Fibroblast of mammary gland (primary cell): ENCODE data around the gene IL1RL2.

Experiments used
- DNase-seq: peaks from one replicate; pipeline ENCODE4 v3.0.0-alpha.2; 2010; ENCODE audit warnings: low read depth
- H3K4me3 ChIP-seq: 2 replicates; pipeline ENCODE4 v1.5.1; 2011; ENCODE audit warnings: low read depth, mild to moderate bottlenecking, low read length, moderate library complexity; ENCODE audit not compliant: control insufficient read depth
- TF ChIP-seq, protein P1 (sequence below): conservative IDR thresholded peaks from 2 replicates; pipeline ENCODE4 v1.5.1; 2011; ENCODE audit warnings: low read depth, low read length, inconsistent platforms; ENCODE audit not compliant: control insufficient read depth, insufficient read depth

The IL1RL2 gene

DNA sequence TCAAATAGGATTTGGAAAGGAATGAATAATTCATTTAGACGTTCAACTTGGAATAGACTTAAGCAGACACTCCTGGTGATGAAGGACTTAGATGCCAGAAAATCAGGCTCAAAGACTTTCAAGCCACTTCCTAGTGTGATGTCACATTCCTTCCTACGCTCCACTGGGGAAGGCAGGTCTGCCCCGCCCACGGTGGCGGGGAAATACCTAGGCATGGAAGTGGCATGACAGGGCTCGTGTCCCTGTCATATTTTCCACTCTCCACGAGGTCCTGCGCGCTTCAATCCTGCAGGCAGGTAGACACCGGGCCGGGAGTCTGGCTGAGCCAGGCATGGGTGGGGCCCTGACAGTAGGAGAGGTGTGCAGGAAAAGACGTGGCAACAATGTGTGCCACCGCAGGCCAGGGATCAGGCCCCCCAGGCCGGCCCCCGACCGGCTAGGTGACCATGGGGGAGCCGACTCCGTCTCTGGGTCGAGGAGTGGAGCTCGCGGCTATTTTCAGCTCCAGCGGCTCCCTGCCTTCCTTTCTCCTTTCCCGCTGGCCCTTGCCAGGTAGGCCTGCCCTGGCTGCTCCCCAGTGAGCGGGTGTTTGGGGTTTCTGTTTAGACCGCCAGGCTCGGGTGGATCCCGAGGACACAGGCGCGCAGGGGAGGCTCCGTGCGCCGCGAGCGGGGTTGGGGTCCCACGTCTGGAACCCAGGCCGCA lies at the start of gene IL1RL2:
Gene IL1RL2, plus strand, starts transcription at position 233 of the 705 bp plus-strand sequence. CDS start 845 bp downstream, outside the sequence.
- peak within 1 kb of the TSS; percentile 42 for H3K4me3 ChIP-seq
- TF ChIP-seq, protein P1, sequence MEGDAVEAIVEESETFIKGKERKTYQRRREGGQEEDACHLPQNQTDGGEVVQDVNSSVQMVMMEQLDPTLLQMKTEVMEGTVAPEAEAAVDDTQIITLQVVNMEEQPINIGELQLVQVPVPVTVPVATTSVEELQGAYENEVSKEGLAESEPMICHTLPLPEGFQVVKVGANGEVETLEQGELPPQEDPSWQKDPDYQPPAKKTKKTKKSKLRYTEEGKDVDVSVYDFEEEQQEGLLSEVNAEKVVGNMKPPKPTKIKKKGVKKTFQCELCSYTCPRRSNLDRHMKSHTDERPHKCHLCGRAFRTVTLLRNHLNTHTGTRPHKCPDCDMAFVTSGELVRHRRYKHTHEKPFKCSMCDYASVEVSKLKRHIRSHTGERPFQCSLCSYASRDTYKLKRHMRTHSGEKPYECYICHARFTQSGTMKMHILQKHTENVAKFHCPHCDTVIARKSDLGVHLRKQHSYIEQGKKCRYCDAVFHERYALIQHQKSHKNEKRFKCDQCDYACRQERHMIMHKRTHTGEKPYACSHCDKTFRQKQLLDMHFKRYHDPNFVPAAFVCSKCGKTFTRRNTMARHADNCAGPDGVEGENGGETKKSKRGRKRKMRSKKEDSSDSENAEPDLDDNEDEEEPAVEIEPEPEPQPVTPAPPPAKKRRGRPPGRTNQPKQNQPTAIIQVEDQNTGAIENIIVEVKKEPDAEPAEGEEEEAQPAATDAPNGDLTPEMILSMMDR = no peak
- DNase-seq = no peak

GRCh38 chr2:102137138-102137537 lies 49.7 kb upstream of the IL1RL2 start:
- H3K4me3 ChIP-seq = no peak overlapping the region
- no peak for DNase-seq
- TF ChIP-seq, protein P1 = no peak

GRCh38 chr2:102138331-102138730 lies 48.5 kb upstream of the IL1RL2 start:
- no peak for DNase-seq
- TF ChIP-seq, protein P1 = no peak
- no peak overlapping the region for H3K4me3 ChIP-seq

DNA sequence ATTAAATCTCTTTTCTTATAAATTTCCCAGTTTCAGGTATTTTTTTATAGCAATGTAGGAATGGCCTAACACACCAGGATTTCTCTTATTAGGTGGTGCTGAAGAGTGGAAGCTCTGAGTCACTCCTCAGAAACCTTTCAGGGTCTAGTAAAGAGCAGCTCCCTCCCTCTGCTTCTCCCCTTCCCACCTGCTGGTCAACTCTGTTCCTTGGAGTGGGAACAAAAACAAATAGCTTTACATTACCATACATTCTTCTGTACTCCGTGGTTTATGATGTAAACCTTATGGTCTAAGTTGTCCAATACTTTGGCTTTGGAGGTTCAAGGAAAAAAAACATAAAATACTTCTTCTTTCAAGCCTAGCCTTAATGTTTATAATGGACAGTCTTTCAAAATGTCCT lies 47.0 kb upstream of the IL1RL2 start:
- no peak for DNase-seq
- H3K4me3 ChIP-seq = no peak overlapping the region
- TF ChIP-seq, protein P1 = no peak

GRCh38 chr2:102140377-102140776 lies 46.4 kb upstream of the IL1RL2 start:
- H3K4me3 ChIP-seq = no peak overlapping the region
- TF ChIP-seq, protein P1 = no peak
- DNase-seq = no peak

DNA sequence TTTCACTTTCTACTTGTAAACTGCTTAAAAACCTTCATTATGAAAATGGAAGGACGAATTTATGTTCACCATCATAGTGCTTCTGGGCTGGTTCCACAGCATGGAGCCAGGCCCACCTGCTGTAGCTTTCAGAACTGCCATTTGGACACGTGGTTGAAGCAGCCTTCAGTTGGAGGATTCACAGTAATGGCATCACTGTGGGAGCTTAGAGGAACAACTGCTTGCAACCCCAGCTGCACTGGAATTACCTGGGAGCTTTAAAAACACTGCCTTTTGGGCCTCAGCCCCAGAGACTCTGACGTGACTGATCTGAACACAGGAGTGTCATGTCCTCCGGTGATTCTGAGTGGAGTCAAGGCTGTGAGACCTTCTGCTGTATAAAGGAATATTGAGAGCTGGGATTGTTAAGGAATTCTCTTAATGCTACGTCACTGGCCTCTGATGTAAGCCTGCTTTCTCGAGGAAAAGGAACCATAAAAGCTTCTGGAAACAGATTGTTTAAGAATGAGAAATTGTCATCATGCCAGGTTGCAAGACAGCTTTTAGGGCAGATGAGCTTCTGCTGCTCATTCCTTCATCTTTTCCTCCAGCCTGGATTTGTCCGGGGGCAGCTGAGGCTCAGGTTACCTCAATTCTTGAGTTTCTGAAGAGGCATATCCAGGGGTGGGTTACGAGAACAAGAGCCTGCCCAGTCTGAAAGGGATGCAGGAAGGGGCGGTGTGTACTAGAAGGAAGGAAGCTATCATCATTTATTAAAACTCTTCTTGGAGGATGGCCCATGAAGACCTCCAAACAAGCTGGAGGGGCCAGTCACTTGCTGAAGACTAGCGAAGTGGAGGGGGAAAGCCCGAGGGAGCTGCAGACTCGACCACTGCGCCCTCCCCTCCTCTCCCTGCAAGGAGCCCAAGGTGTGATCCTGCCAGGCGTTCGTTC lies 45.5 kb upstream of the IL1RL2 start:
- TF ChIP-seq, protein P1 = no peak
- peak overlapping the region; percentile 76 for H3K4me3 ChIP-seq
- peak; percentile 99 for DNase-seq
